Right hindlimb (tissue), 1 donor: ENCODE data around the gene HBP1.
"Not testable (repeated sequence)": the region's sequence is repeated elsewhere in the genome, so short reads cannot be mapped to it uniquely, and the experiment has no call there.

Experiments
- DNase-seq: peaks from one replicate; pipeline ENCODE4 v3.0.0-alpha.2; 2018

The HBP1 gene

DNA sequence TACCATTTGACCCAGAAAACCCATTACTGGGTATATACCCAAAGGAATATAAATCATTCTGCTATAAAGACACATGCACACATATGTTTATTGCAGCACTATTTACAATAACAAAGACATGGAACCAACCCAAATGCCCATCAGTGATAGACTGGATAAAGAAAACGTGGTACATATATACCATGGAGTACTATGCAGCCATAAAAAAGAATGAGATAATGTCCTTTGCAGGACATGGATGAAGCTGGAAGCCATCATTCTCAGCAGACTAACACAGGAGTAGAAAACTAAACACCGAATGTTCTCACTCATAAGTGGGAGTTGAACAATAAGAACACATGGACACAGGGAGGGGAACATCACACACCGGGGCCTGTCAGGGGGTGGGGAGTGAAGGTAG is 13.1 kb upstream of the HBP1 start:
- DNase-seq, result not testable (repeated sequence)

DNA sequence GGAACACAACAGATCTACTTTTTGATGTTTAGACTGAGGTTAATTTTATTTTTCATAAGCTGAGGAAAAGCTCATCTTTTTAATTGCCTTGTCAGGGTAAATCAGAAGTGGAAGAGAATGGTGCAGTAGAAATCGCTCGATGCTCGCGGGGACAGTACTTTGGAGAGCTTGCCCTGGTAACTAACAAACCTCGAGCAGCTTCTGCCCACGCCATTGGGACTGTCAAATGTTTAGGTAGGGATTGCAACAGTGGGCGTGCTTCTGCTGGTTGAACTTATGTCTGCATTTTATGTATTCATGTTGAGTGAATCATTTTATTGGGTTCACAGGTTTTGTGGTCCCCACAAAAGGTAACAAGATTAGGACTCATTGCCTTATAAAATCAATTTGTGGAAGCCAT is 11.7 kb upstream of the HBP1 start:
- DNase-seq, result no peak

DNA sequence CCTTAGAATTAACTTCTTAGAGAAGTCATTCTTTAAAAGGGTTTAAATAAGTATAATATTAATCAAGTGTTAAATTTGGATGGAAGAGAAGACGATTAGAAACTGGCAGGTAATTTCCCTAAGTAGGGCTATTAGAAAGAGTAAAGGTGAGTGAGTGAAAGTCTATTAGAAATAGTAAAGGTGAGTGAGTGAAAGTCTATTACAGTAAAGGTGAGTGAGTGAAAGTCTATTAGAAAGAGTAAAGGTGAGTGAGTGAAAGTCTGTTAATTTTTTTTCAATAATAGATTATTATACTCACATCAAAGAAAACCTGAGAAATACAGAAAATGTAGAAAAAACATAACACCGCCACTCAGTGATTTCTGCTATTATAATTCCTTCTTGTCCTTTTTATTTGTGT is 10.8 kb upstream of the HBP1 start:
- DNase-seq, result no peak

DNA sequence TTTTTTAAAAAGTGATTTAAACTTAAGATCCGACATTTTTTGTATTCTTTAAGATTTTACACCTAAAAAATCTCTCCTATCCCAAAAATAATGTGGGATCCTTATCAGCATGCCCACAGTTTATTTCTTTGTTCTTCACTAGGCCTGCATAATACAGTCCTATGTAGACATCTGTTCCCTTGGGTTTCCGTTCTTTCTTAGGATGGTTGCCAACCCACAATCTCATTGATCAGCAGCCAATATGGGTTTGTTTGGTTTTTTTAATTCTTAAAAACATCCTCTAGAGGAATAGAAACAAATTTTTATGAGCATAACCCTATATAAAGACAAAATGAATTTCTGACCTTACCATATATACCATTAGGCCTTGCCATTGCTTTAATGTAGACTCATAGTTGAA is 8.4 kb upstream of the HBP1 start:
- no peak for DNase-seq

DNA sequence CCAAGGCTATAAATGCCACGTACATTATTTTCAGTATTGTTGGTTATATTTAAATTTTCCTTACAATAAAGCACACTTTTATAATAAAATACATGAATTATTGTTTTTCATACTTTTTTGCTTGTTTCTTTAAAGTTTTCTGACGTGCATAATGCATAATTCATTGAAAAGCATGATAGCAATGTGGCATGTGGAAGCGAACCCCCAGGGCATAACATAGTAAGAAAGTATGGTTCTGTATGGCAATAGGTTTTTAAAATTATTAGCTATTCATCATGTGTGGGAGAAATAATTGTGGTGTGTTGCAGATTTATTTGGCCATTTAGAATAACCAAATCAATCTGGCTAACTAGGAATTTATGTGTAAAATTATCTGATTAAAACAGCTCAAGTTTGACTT is 7.4 kb upstream of the HBP1 start:
- DNase-seq, result no peak

- no peak for DNase-seq
Measured at GRCh38 chr7:107162475-107162874, 6.3 kb upstream of the HBP1 start.

- DNase-seq, result no peak
Measured at GRCh38 chr7:107164092-107164491, 4.7 kb upstream of the HBP1 start.

- DNase-seq, result no peak
Measured at GRCh38 chr7:107165341-107165740, 3.5 kb upstream of the HBP1 start.

DNA sequence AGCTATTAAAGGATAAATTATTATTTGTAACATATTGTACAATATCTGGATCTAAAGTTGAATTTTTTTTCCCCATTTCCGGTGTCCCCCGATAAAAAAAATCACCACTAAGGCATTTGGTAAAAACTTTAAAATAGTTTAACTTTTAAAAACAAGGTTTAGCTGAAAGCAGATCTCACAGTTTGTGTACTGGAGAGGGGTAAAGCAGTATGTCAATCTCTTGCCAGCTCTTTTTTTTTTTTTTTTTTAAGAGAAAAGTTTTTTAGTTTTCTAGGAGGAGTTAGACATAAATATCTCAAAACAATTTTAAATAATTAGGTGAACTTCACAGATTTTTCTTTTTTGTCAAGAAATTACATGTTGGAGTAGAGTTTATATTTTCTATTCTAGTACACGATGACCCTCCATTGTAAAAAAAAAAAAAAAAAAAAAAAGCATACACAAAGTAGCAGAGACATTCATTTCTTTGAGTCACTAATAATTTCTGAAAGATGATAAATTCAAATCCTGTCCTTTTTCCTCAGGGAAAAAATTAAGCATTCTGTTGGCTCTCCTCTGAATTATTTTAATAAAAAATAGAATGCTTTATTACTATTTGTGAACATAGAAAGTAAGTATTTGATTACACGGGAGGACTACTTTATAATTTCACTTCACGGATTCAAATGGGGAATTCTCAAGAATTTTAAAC is 1.9 kb upstream of the HBP1 start:
- no peak for DNase-seq

DNA sequence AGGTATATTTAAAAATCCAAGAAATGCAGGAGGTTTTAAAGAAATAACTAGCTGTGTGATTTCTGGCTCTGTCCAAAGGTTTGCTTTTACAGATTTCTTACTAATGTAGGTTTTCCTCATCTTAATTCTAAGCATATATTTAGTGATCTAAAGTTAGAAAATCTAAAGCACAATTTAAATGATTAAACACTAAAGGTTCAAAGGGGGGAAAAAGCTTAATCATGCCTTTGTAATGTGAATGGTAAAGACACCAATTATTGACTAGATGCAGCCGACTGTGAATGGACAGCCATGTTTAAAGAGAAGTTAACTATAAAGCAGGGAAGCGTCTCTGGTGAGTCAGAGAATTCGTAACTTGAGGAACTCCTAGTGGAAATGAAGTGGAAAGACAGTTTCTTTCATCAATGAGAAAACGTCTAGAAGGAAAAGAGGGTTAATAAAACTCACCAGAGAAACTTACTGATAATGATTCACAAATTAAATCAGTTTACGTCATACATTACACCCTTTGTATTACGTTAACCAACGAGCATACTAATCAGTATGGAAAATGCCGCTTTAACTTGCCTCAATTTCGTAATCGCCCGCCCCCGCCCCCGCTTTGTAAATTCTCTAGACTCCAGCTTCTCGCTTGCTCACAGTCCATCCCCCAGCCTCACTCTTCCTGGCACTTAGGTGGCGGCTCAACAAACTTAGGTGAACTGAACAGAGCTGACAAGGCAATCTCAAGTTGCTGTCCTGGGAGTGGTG is 1.1 kb upstream of the HBP1 start:
- DNase-seq, result no peak

GRCh38 chr7:107169120-107170050 is 582 bp downstream of the HBP1 start:
- peak; percentile 98 for DNase-seq

DNA sequence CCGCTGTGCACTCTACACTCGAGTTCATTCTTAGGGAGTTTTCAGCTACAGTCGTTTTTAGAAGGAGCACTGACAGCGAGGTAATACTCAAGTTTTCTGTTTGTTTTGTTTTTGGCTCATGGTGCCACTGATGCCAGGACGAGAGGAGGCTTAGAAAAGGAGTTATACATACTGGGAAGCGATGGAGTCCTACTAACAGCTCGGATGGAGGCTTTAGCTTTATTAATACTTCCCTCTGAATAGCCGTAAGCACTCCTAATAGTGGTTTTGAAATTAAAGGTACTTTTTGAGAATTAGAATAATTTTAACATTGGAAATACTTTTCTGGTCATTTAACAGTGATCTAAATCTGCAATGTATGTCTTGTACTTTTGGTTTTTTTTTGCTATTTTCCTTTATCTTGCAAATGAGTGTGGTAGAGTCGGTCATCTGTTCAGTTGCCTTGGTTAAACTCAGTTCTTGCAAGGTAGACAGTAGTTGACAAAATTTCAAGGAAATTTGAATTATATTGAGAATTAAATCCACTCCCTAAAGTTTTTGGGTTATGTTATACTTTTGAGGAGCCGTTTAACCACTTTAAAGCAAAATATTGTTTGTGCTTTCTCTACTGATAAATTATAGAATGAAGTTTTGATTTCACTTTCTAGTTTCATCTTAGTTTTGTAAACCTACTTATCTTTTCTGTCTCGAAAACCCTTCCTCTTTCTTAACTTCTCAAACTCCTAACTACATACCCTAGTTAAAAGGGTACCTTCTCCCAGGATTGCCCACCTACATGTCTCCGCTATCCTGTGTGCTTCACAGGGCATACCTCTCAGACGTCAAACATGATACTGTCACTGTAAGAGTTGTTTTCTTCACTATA is 1.5 kb downstream of the HBP1 start:
- DNase-seq, result no peak

DNA sequence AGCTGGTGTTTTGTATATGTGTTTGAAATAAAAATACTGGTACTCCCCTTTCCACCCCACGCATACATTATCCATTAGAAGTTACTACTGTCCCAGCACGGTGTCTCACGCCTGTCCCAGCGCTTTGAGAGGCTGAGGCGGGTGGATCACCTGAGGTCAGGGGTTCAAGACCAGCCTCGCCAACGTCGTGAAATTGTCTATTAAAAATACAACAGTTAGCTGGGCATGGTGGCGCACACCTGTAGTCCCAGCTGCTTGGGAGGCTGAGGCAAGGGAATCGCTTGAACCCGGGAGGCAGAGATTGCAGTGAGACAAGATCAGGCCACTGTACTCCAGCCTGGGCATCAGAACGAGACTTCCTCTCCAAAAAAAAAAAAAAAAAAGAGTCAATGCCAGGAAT is 2.7 kb downstream of the HBP1 start:
- DNase-seq, result no peak

- DNase-seq, result no peak
Measured at GRCh38 chr7:107172276-107173032, 3.7 kb downstream of the HBP1 start.

DNA sequence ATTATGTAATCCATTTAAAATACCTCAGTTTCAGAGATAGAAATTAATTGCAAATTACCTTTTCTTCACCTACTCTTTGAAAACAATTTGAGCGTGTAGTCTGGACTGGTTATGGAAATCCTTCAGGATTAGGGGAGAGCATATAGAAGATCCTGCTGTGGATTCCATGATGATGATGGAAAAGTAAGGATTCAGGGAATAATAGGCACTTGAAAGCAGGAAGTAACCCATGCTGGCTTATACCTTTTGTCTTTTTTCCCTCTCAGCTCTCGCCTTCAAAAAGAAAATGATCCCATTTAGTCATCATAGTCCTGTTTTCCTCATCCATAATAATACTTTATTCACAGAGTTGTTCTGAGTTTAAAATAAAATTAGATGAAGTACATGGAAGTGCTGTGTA is 4.4 kb downstream of the HBP1 start:
- DNase-seq, result no peak

DNA sequence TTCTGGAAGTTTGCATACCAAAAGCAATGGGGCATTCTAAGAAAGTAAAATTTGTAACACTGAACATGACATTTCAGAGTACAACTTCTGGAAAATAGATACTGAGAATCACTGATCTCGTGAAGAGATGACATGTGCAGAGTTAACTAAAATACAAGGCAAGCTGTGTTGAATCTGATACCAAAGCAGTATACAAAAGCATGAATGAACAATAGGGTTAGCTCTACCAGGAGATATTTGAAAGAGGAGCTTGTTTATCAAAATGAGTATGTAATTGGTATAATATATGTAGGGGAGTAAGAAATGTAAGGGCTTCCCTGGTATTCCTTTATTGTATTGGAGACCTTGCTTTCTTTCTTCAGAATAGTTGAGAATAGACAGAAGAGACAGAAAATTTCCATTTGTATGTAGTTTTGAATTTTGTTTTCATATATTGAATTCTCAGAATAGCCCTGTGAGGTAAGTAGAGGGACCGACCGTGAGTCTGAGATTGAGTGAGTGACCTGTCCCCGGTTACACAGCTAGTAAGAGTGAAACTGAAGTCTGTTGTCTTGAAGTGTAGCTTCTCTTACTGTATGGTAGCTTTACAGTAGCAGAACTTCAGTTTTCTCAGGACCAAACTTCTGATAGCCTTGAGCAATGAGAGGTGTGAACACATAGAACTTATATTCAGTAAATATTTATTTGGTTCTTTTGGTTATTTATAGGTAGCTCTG is 5.0 kb downstream of the HBP1 start:
- DNase-seq, result no peak

DNA sequence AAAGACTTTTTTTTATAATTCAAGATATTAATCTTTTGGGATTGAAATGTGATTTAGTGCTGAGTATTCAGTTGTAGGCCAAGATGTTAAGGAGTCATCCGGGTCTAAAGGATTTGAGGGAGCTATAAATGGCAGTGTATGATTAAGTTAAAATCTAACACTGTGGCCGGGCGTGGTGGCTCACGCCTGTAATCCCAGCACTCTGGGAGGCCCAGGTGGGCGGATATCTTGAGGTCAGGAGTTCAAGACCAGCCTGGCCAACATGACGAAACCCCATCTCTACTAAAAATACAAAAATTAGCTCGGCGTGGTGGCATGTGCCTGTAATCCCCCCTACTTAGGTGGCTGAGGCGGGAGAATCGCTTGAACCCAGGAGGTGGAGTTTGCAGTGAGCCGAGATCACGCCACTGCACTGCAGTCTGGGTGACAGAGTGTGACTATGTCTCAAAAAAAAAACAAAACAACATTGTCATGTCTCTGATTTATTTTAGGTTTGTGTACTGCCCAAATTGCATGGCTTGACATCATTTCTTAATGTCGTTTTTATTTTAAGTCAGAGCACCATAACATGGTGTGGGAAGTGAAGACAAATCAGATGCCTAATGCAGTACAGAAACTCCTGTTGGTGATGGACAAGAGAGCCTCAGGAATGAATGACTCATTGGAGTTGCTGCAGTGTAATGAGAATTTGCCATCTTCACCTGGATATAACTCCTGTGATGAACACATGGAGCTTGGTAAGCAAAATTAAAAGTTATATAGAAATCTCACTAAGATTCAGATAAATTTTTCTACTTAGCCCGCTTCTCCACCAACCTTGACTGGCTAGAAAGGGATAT is 10.7 kb downstream of the HBP1 start:
- DNase-seq, result no peak

DNA sequence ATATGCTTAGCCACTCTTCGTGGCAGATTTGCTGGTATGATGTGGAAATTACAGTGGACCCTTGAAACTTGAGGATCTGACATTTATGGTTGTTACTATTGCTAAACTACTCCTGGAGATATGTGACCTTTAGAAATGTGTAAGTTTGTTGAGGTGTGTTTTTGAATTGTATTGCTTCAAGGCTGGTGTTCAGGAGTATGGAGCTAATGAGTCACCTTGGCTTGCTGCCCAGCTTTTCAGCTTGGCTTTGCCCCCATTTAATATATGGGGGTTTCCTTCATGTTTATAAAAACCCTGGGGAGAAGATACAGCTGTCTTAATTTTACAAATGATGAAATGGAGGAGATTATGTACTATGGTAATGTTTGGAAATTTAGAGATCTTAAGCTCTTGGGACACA is 11.6 kb downstream of the HBP1 start:
- peak; percentile 45 for DNase-seq

- no peak for DNase-seq
Measured at GRCh38 chr7:107181172-107181571, 12.4 kb downstream of the HBP1 start.

DNA sequence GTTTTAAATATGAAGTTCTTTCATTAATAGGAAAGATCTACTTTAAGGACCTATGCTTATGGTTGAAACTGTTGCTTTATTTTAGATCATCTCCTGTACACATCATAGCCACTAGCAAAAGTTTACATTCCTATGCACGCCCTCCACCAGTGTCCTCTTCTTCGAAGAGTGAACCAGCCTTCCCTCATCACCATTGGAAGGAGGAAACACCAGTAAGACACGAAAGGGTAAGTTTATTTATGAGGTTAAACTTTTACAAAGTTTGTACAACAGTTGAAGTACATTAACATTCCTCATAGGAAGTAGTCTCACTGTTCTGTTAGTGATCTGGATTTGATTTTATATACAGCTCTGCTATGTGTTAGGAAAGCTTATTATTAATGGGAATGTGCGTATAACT is 16.9 kb downstream of the HBP1 start:
- no peak for DNase-seq
